Common myeloid progenitor, CD34-positive (primary cell): Measurements from ENCODE around the gene CHRNA9.

Experiments used
- CTCF ChIA-PET: fragments of 350-600 bp; sonication (Branson Sonifier 250); formaldehyde crosslinking; loops from one replicate; lab custom pipeline; 2021; ENCODE audit warnings: antibody characterized with exemption; lab: Charles Lee
- POLR2A ChIA-PET: fragments of 350-600 bp; sonication (Branson Sonifier 250); formaldehyde crosslinking; loops from one replicate; lab custom pipeline; 2021; ENCODE audit warnings: antibody characterized with exemption; lab: Charles Lee
- DNase-seq, 3 donors: peaks; one replicate each; pipeline versions ENCODE4 v3.0.0 to v3.0.0-alpha.2; 2013
- H3K27ac ChIP-seq, 2 experiments: 1 replicate in 1 of 2; 2 replicates in 1 of 2; pipeline ENCODE4 v1.7.0; 2013; ENCODE audit warnings: inconsistent platforms in 2 of 2, low read length in 2 of 2, mild to moderate bottlenecking in 2 of 2, low read depth in 1 of 2, moderate library complexity in 1 of 2; ENCODE audit not compliant: severe bottlenecking in 2 of 2, insufficient read depth in 1 of 2, poor library complexity in 1 of 2
- H3K27me3 ChIP-seq, 5 experiments: replicated peaks in 2 of 5; 1 replicate in 3 of 5; 2 replicates in 2 of 5; pipeline versions ENCODE4 v1.6.1 to v1.7.0; 2013; ENCODE audit warnings: low read length in 4 of 5, mild to moderate bottlenecking in 2 of 5, moderate library complexity in 2 of 5, inconsistent platforms in 1 of 5; ENCODE audit not compliant: insufficient read depth in 5 of 5, control insufficient read depth in 4 of 5
- H3K36me3 ChIP-seq, 4 experiments: 1 replicate in 2 of 4; 2 replicates in 2 of 4; pipeline versions ENCODE4 v1.6.1 to v1.7.0; 2013; ENCODE audit warnings: low read length in 3 of 4, control low read depth in 1 of 4, mild to moderate bottlenecking in 1 of 4; ENCODE audit not compliant: control insufficient read depth in 4 of 4, insufficient read depth in 4 of 4
- H3K4me1 ChIP-seq, 4 experiments: 1 replicate in 3 of 4; 2 replicates in 1 of 4; pipeline versions ENCODE4 v1.6.1 to v1.7.1; 2013; ENCODE audit warnings: low read length in 3 of 4, mild to moderate bottlenecking in 3 of 4, control low read depth in 1 of 4, inconsistent platforms in 1 of 4, moderate library complexity in 1 of 4; ENCODE audit not compliant: control insufficient read depth in 4 of 4, insufficient read depth in 4 of 4; ENCODE audit errors: control extremely low read depth in 1 of 4
- H3K4me3 ChIP-seq, 7 experiments: 1 replicate in 4 of 7; 2 replicates in 3 of 7; pipeline versions ENCODE4 v1.5.1 to v1.7.0; 2013; ENCODE audit warnings: mild to moderate bottlenecking in 7 of 7, low read length in 6 of 7, moderate library complexity in 6 of 7, inconsistent platforms in 2 of 7, low read depth in 2 of 7, control low read depth in 1 of 7; ENCODE audit not compliant: insufficient read depth in 4 of 7, control insufficient read depth in 1 of 7; ENCODE audit errors: extremely low read depth in 1 of 7
- H3K9me3 ChIP-seq, 5 experiments: 1 replicate in 4 of 5; 2 replicates in 1 of 5; pipeline versions ENCODE4 v1.6.1 to v1.7.1; 2013; ENCODE audit warnings: low read length in 4 of 5, mild to moderate bottlenecking in 2 of 5, inconsistent platforms in 1 of 5, low read depth in 1 of 5, moderate library complexity in 1 of 5; ENCODE audit not compliant: control insufficient read depth in 4 of 5, insufficient read depth in 2 of 5; ENCODE audit errors: control extremely low read depth in 1 of 5
- WGBS: methylation state at CpG from one replicate; pipeline ENCODE4 v1.1.5; 2013; ENCODE audit not compliant: insufficient coverage; 5-methylcytosine and 5-hydroxymethylcytosine counted together

CHRNA9 gene

GRCh38 chr4:40349561-40350198 lies 14.5 kb downstream of the CHRNA9 start:
- H3K4me3 ChIP-seq = no peak overlapping the region
- CTCF ChIA-PET = interaction anchor here (0.6 to 1.3 kb wide), 3 partner anchors 28 to 1058 kb away, joined by 3 to 4 read pairs (median 3); no protein-coding TSS in a partner anchor
- H3K4me1 ChIP-seq = peaks cover 5 to 16% (median 11%) of the 10 kb centered on the region in 4 experiments
- H3K27me3 ChIP-seq = no peaks in the 10 kb centered on the region
- H3K27ac ChIP-seq = no peak overlapping the region
- H3K9me3 ChIP-seq = no peaks in the 10 kb centered on the region
- POLR2A ChIA-PET = no interaction called here
- WGBS = 34% methylated on average over 3 of the region's 5 CpGs
- DNase-seq = peak; percentile 50 to 81 (median 81)
- H3K36me3 ChIP-seq = no peaks in the 10 kb centered on the region

- Histone ChIP-seq H3K9me3 (no peaks in the 10 kb centered on the region), H3K27me3 (no peaks in the 10 kb centered on the region), H3K27ac (no peak overlapping the region), H3K4me1 (peaks cover 5 to 16% (median 11%) of the 10 kb centered on the region in 4 experiments), H3K4me3 (no peak overlapping the region), H3K36me3 (no peaks in the 10 kb centered on the region)
- ChIA-PET CTCF (interaction anchor here (0.6 kb wide), 2 partner anchors 41 to 1059 kb away, joined by 3 read pairs; no protein-coding TSS in a partner anchor), POLR2A (interaction anchor here (0.7 kb wide), 1 partner anchor 309 kb away, joined by 3 read pairs; no protein-coding TSS in a partner anchor)
- 100% methylated on average over 3 of the region's 4 CpGs for WGBS
- peak in 2 of 3 donors; percentile 20 to 38 for DNase-seq
Measured at GRCh38 chr4:40350627-40351227, 15.6 kb downstream of the CHRNA9 start.

GRCh38 chr4:40354158-40354557 lies 19.0 kb downstream of the CHRNA9 start:
- 98% methylated on average over 10 of the region's 11 CpGs for WGBS
- H3K36me3 ChIP-seq = no peaks in the 10 kb centered on the region
- H3K4me1 ChIP-seq = peaks cover 5 to 12% (median 10%) of the 10 kb centered on the region in 4 experiments
- DNase-seq = no peak
- ChIA-PET POLR2A (no interaction called here), CTCF (no interaction called here)
- H3K27me3 ChIP-seq = no peaks in the 10 kb centered on the region
- H3K9me3 ChIP-seq = no peaks in the 10 kb centered on the region
- no peak overlapping the region for H3K4me3 ChIP-seq
- H3K27ac ChIP-seq = no peak overlapping the region

- 88% methylated on average over 4 of the region's 5 CpGs for WGBS
- no peak for DNase-seq
- H3K27ac ChIP-seq = no peak overlapping the region
- ChIA-PET CTCF (no interaction called here), POLR2A (no interaction called here)
- no peaks in the 10 kb centered on the region for H3K9me3 ChIP-seq
- H3K4me3 ChIP-seq = no peak overlapping the region
- no peaks in the 10 kb centered on the region for H3K27me3 ChIP-seq
- peaks cover 2 to 5% (median 3%) of the 10 kb centered on the region in 4 experiments for H3K4me1 ChIP-seq
- no peaks in the 10 kb centered on the region for H3K36me3 ChIP-seq
Measured at GRCh38 chr4:40355131-40355530, 20.0 kb downstream of the CHRNA9 start.

- ChIA-PET POLR2A (no interaction called here), CTCF (no interaction called here)
- peaks cover 0 to 5% (median 0%) of the 10 kb centered on the region in 5 experiments for H3K9me3 ChIP-seq
- H3K27ac ChIP-seq = no peak overlapping the region
- H3K4me1 ChIP-seq = no peaks in the 10 kb centered on the region
- DNase-seq = no peak
- no peak overlapping the region for H3K4me3 ChIP-seq
- no CpG with 5 or more reads among the region's 5 CpGs for whole genome bisulfite sequencing
- no peaks in the 10 kb centered on the region for H3K27me3 ChIP-seq
- no peaks in the 10 kb centered on the region for H3K36me3 ChIP-seq
Measured at GRCh38 chr4:40357738-40358137, 22.6 kb downstream of the CHRNA9 start.

- H3K4me1 ChIP-seq = no peaks in the 10 kb centered on the region
- no peaks in the 10 kb centered on the region for H3K27me3 ChIP-seq
- peaks cover 0 to 5% (median 0%) of the 10 kb centered on the region in 5 experiments for H3K9me3 ChIP-seq
- CTCF ChIA-PET = no interaction called here
- no CpG with 5 or more reads among the region's 3 CpGs for WGBS
- POLR2A ChIA-PET = no interaction called here
- H3K36me3 ChIP-seq = no peaks in the 10 kb centered on the region
- H3K27ac ChIP-seq = no peak overlapping the region
- no peak for DNase-seq
- H3K4me3 ChIP-seq = no peak overlapping the region
Measured at GRCh38 chr4:40361338-40361737, 26.2 kb downstream of the CHRNA9 start.

GRCh38 chr4:40363382-40363920 lies 28.3 kb downstream of the CHRNA9 start:
- no peaks in the 10 kb centered on the region for H3K27me3 ChIP-seq
- no peak overlapping the region for H3K4me3 ChIP-seq
- no peak overlapping the region for H3K27ac ChIP-seq
- ChIA-PET CTCF (no interaction called here), POLR2A (no interaction called here)
- peaks cover 0 to 5% (median 0%) of the 10 kb centered on the region in 5 experiments for H3K9me3 ChIP-seq
- WGBS = 90% methylated on average over 9 of the region's 9 CpGs
- no peaks in the 10 kb centered on the region for H3K36me3 ChIP-seq
- DNase-seq = no peak
- no peaks in the 10 kb centered on the region for H3K4me1 ChIP-seq
